Skin epidermis (tissue), 12 donors: Measurements from ENCODE around the gene GRIP1.

ENCODE experiments used
- H3K27ac ChIP-seq, 21 experiments: fragments of 200-600 bp; sonication (generic) in 11 of 21; one replicate each; pipeline ENCODE4 v1.5.0; 2020; ENCODE audit warnings: mild to moderate bottlenecking in 3 of 21, inconsistent platforms in 2 of 21, moderate library complexity in 2 of 21
- H3K4me3 ChIP-seq, 7 experiments: fragments of 200-600 bp; sonication (generic) in 2 of 7; one replicate each; pipeline ENCODE4 v1.5.0; 2020; ENCODE audit warnings: inconsistent platforms in 2 of 7, mild to moderate bottlenecking in 2 of 7, moderate library complexity in 1 of 7

GRIP1 gene

GRCh38 chr12:66496595-66496994, 182.3 kb downstream of the GRIP1 start:
- H3K4me3 ChIP-seq, result no peak overlapping the region
- no peak overlapping the region for H3K27ac ChIP-seq

- Histone ChIP-seq H3K27ac (no peak overlapping the region), H3K4me3 (no peak overlapping the region)
Measured at GRCh38 chr12:66495709-66496108, 183.2 kb downstream of the GRIP1 start.

GRCh38 chr12:66493819-66494218, 185.1 kb downstream of the GRIP1 start:
- no peak overlapping the region for H3K27ac ChIP-seq
- H3K4me3 ChIP-seq, result no peak overlapping the region

GRCh38 chr12:66491853-66492252, 187.0 kb downstream of the GRIP1 start:
- H3K4me3 ChIP-seq, result no peak overlapping the region
- no peak overlapping the region for H3K27ac ChIP-seq

- no peak overlapping the region for H3K27ac ChIP-seq
- H3K4me3 ChIP-seq, result no peak overlapping the region
Measured at GRCh38 chr12:66482351-66483203, 196.3 kb downstream of the GRIP1 start.

GRCh38 chr12:66467932-66468331, 210.9 kb downstream of the GRIP1 start:
- Histone ChIP-seq H3K27ac (no peak overlapping the region), H3K4me3 (no peak overlapping the region)

GRCh38 chr12:66461331-66461730, 217.5 kb downstream of the GRIP1 start:
- Histone ChIP-seq H3K27ac (no peak overlapping the region), H3K4me3 (no peak overlapping the region)

GRCh38 chr12:66459944-66460482, 218.9 kb downstream of the GRIP1 start:
- no peak overlapping the region for H3K27ac ChIP-seq
- no peak overlapping the region for H3K4me3 ChIP-seq

- Histone ChIP-seq H3K4me3 (no peak overlapping the region), H3K27ac (no peak overlapping the region)
Measured at GRCh38 chr12:66456612-66457011, 222.3 kb downstream of the GRIP1 start.

- Histone ChIP-seq H3K27ac (no peak overlapping the region), H3K4me3 (no peak overlapping the region)
Measured at GRCh38 chr12:66453844-66454243, 225.0 kb downstream of the GRIP1 start.

- H3K27ac ChIP-seq, result no peak overlapping the region
- H3K4me3 ChIP-seq, result no peak overlapping the region
Measured at GRCh38 chr12:66453120-66453519, 225.8 kb downstream of the GRIP1 start.

- Histone ChIP-seq H3K27ac (no peak overlapping the region), H3K4me3 (no peak overlapping the region)
Measured at GRCh38 chr12:66449531-66449930, 229.3 kb downstream of the GRIP1 start.

GRCh38 chr12:66447643-66448042, 231.2 kb downstream of the GRIP1 start:
- no peak overlapping the region for H3K27ac ChIP-seq
- no peak overlapping the region for H3K4me3 ChIP-seq

GRCh38 chr12:66446276-66446675, 232.6 kb downstream of the GRIP1 start:
- no peak overlapping the region for H3K27ac ChIP-seq

GRCh38 chr12:66441905-66442559, 236.8 kb downstream of the GRIP1 start:
- H3K27ac ChIP-seq, result no peak overlapping the region
- H3K4me3 ChIP-seq, result no peak overlapping the region

More at GRCh38 chr12:66446276-66446675, 232.6 kb downstream of the GRIP1 start:
- H3K4me3 ChIP-seq, result no peak overlapping the region

GRCh38 chr12:66438601-66439000, 240.3 kb downstream of the GRIP1 start:
- Histone ChIP-seq H3K4me3 (no peak overlapping the region), H3K27ac (no peak overlapping the region)

GRCh38 chr12:66430106-66430505, 248.8 kb downstream of the GRIP1 start:
- no peak overlapping the region for H3K4me3 ChIP-seq
- no peak overlapping the region for H3K27ac ChIP-seq

- Histone ChIP-seq H3K4me3 (no peak overlapping the region), H3K27ac (no peak overlapping the region)
Measured at GRCh38 chr12:66428870-66429269, 250.0 kb downstream of the GRIP1 start.

GRCh38 chr12:66428261-66428660, 250.6 kb downstream of the GRIP1 start:
- Histone ChIP-seq H3K4me3 (no peak overlapping the region), H3K27ac (no peak overlapping the region)

GRCh38 chr12:66426696-66427095, 252.2 kb downstream of the GRIP1 start:
- no peak overlapping the region for H3K27ac ChIP-seq
- no peak overlapping the region for H3K4me3 ChIP-seq

- no peak overlapping the region for H3K27ac ChIP-seq
- no peak overlapping the region for H3K4me3 ChIP-seq
Measured at GRCh38 chr12:66423266-66423665, 255.6 kb downstream of the GRIP1 start.
